GM18873 (cell line): ENCODE measurements around the gene ZNF284.
"Not testable (repeated sequence)": the region's sequence is repeated elsewhere in the genome, so short reads cannot be mapped to it uniquely, and the experiment has no call there.

ENCODE experiments used
- ATAC-seq: cut with Tn5 transposase; IDR thresholded peaks from one replicate; pipeline ENCODE4 v1.9.1; 2021; ENCODE audit warnings: mild to moderate bottlenecking, moderate library complexity, moderate number of reproducible peaks; ENCODE audit not compliant: unreplicated experiment, low FRiP score

Gene ZNF284

DNA sequence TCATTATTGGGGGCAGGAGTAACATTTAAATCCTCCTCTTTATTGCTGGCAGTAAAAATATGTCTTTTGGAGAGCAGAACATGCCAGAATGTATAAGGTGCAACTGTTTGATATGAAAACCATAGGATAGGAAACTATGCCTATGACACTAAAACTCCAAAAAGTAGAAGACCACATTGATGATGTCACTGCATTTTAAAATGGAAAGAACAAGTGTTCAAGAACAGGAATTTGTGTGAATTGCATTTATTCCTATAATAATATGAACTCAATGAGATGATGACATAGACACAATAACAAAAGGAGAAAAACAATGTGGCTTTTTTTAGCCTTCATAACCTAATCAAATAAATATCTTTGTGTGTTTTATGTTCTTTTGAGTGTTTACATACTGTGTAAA is 37.5 kb downstream of the ZNF284 start:
- ATAC-seq: no peak

- no peak for ATAC-seq
Measured at GRCh38 chr19:44111910-44112463, 40.0 kb downstream of the ZNF284 start.

- peak; percentile 21 for ATAC-seq
Measured at GRCh38 chr19:44112802-44113137, 40.8 kb downstream of the ZNF284 start.

GRCh38 chr19:44113138-44113783 is 41.3 kb downstream of the ZNF284 start, which contains the start of gene ZNF225:
TSS of gene ZNF225 (plus strand) at chr19:44113399. CDS start at chr19:44115828, 2,429 bp downstream.
- ATAC-seq: peak; percentile 76

DNA sequence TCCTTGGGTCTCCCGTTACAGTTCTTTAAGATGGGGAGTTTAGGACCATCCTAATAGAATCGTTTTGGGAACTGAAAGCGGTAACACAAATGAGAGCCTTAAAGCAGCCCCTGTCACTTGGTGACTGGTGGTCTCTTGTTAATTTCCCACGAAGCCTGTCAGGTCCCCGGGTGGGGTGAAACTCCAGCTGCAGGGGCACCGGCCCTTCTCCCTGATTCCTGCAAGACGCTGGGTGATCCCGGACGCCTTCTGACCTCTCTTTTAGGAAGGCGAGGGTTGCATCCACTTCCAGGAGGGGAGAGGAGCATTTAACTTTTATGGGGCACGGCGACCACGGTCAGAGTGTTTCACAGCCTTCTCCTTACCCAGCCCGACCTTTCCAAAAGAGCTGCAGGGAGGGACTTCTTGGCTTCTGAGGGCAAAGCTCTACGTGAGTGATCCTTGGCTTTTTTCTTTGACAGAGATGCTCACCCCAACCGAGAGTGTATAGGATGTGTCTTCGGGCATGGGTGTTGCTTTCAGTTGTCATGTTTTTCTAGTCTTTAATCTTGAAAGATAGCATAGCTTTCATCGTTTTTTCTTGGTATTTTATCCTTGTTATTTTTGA is 41.9 kb downstream of the ZNF284 start:
- peak; percentile 5 for ATAC-seq

DNA sequence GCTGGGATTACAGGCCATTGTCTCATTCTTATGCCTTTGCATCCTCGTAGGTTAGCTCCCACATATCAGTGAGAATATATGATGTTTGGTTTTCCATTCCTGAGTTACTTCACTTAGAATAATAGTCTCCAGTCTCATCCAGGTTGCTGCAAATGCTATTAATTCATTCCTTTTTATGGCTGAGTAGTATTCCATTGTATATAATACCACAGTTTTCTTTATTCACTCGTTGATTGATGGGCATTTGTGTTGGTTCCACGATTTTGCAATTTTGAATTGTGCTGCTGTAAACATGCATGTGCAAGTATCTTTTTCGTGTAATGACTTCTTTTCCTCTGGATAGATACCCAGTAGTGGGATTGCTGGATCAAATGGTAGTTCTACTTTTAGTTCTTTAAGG is 49.2 kb downstream of the ZNF284 start:
- ATAC-seq: not testable (repeated sequence)

DNA sequence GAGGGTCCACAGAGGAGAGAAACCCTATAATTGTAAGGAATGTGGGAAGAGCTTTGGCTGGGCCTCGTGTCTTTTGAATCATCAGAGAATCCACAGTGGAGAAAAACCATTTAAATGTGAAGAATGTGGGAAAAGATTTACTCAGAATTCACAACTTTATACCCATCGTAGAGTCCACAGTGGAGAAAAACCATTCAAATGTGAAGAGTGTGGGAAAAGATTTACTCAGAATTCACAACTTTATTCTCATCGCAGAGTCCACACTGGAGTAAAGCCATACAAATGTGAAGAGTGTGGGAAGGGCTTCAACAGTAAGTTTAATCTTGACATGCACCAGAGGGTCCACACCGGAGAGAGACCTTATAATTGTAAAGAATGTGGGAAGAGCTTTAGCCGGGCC is 60.0 kb downstream of the ZNF284 start:
- ATAC-seq: no peak
